ENCODE data around the gene PPP1R12A. TPM values are rescaled to one million over a fixed set of nuclear protein-coding genes. Genes with fewer than 3 reads are reported as not detected.

PPP1R12A gene
- total and polyA plus RNA-seq, 8 donors: 62.9 to 137 (median 117) TPM

- peak in 1 of 4 donors; percentile 10 for DNase-seq
- H3K27ac ChIP-seq: peak overlapping the region; percentile 5 to 99
- peak overlapping the region; percentile 77 to 93 for H3K4me3 ChIP-seq
- ATAC-seq: no peak
- no peak for TF ChIP-seq CTCF (IDR thresholded peaks at IDR 0.05)
- intact Hi-C loops (cut with DNase I): loop anchor here in 1 of 2 donors (5.0 kb wide), 1 partner anchor 375 kb away; no protein-coding TSS in a partner anchor
- peaks cover 12 to 76% of the 10 kb centered on the region in 2 donors for H3K4me1 ChIP-seq
- no peaks in the 10 kb centered on the region for H3K36me3 ChIP-seq
- no peaks in the 10 kb centered on the region for H3K27me3 ChIP-seq
- no peaks in the 10 kb centered on the region for H3K9me3 ChIP-seq
Measured at GRCh38 chr12:79932357-79932756, 2.5 kb downstream of the PPP1R12A start.

GRCh38 chr12:79929065-79929464, 5.8 kb downstream of the PPP1R12A start:
- no peak for DNase-seq
- peaks cover 5 to 81% of the 10 kb centered on the region in 2 donors for H3K4me1 ChIP-seq
- intact Hi-C loops (cut with DNase I): no loop called here
- no peak for TF ChIP-seq CTCF (IDR thresholded peaks at IDR 0.05)
- no peak for ATAC-seq
- no peak overlapping the region for H3K4me3 ChIP-seq
- no peaks in the 10 kb centered on the region for H3K9me3 ChIP-seq
- no peaks in the 10 kb centered on the region for H3K36me3 ChIP-seq
- H3K27ac ChIP-seq: peak overlapping the region in 1 of 2 donors; percentile 57
- no peaks in the 10 kb centered on the region for H3K27me3 ChIP-seq

- H3K4me1 ChIP-seq: peaks cover 4 to 73% of the 10 kb centered on the region in 2 donors
- H3K36me3 ChIP-seq: no peaks in the 10 kb centered on the region
- peak overlapping the region in 1 of 2 donors; percentile 57 for H3K27ac ChIP-seq
Measured at GRCh38 chr12:79927772-79928474, 7.0 kb downstream of the PPP1R12A start.

GRCh38 chr12:79926951-79927350, 7.9 kb downstream of the PPP1R12A start:
- Histone ChIP-seq H3K27ac (peak overlapping the region in 1 of 2 donors; percentile 57), H3K4me3 (no peak overlapping the region), H3K9me3 (no peaks in the 10 kb centered on the region), H3K36me3 (no peaks in the 10 kb centered on the region), H3K4me1 (peaks cover 0 to 70% of the 10 kb centered on the region in 2 donors), H3K27me3 (no peaks in the 10 kb centered on the region)
- intact Hi-C loops (cut with DNase I): no loop called here
- no peak for DNase-seq
- no peak for ATAC-seq
- TF ChIP-seq CTCF (IDR thresholded peaks at IDR 0.05): no peak

More at GRCh38 chr12:79927772-79928474, 7.0 kb downstream of the PPP1R12A start:
- Histone ChIP-seq H3K4me3 (no peak overlapping the region), H3K9me3 (no peaks in the 10 kb centered on the region), H3K27me3 (no peaks in the 10 kb centered on the region)
- peak; percentile 14 for ATAC-seq
- DNase-seq: no peak
- intact Hi-C loops (cut with DNase I): no loop called here
- no peak for TF ChIP-seq CTCF (IDR thresholded peaks at IDR 0.05)

DNA sequence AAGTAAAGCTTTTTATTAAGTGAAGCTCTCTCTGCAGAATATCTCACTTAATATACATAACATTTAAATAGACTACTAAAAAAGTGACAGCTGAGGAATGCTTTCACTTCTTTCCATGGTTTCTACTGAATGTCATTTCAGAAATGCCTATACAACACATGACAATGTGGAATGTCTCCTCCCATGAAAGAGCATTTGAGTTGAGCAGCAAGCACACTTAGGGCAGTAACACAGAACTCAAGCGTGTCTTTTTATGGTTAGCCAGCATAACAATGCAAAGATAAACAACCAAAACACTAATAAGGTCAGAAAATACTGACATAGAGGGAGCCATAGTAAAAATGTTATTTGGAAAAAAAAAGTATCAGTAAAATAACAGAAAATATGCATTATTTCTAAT, 9.4 kb downstream of the PPP1R12A start:
- no peak overlapping the region for H3K27ac ChIP-seq

More for the DNA sequence above, 9.4 kb downstream of the PPP1R12A start:
- H3K9me3 ChIP-seq: no peaks in the 10 kb centered on the region
- ATAC-seq (no peak), DNase-seq (no peak)
- peaks cover 0 to 68% of the 10 kb centered on the region in 2 donors for H3K4me1 ChIP-seq
- H3K4me3 ChIP-seq: no peak overlapping the region
- intact Hi-C loops (cut with DNase I): no loop called here
- TF ChIP-seq CTCF (IDR thresholded peaks at IDR 0.05): no peak
- no peaks in the 10 kb centered on the region for H3K36me3 ChIP-seq
- H3K27me3 ChIP-seq: no peaks in the 10 kb centered on the region

Data from left lung (tissue), 10 donors.